Measurements from ENCODE around the gene SRP68.
"Not testable (repeated sequence)": the region's sequence is repeated elsewhere in the genome, so short reads cannot be mapped to it uniquely, and the experiment has no call there.

The SRP68 gene

GRCh38 chr17:76079956-76080767 lies 7.8 kb upstream of the SRP68 start:
- no peak for TF ChIP-seq CTCF (IDR thresholded peaks at IDR 0.05; ENCODE audit: control insufficient read depth, insufficient read depth, low read depth, low read length, missing control alignments)
- no peak for DNase-seq (ENCODE audit: low read depth)
- H3K4me3 ChIP-seq (ENCODE audit: control insufficient read depth, low read depth, low read length), result no peak overlapping the region

- no peak for DNase-seq (ENCODE audit: low read depth)
- H3K4me3 ChIP-seq (ENCODE audit: control insufficient read depth, low read depth, low read length), result no peak overlapping the region
- TF ChIP-seq CTCF (IDR thresholded peaks at IDR 0.05; ENCODE audit: control insufficient read depth, insufficient read depth, low read depth, low read length, missing control alignments), result no peak
Measured at GRCh38 chr17:76079535-76079955, 7.2 kb upstream of the SRP68 start.

- H3K4me3 ChIP-seq (ENCODE audit: control insufficient read depth, low read depth, low read length), result no peak within 1 kb of the TSS
- TF ChIP-seq CTCF (IDR thresholded peaks at IDR 0.05; ENCODE audit: control insufficient read depth, insufficient read depth, low read depth, low read length, missing control alignments), result no peak
- DNase-seq (ENCODE audit: low read depth), result no peak
Measured at GRCh38 chr17:76078860-76079534, 6.7 kb upstream of the SRP68 start, which contains the start of gene ZACN. ZACN (plus strand) TSS chr17:76079182; CDS start chr17:76079265, 83 bp downstream.

GRCh38 chr17:76078370-76078769 lies 6.1 kb upstream of the SRP68 start:
- not testable (repeated sequence) for DNase-seq (ENCODE audit: low read depth); H3K4me3 ChIP-seq (ENCODE audit: control insufficient read depth, low read depth, low read length)

GRCh38 chr17:76077584-76078110 lies 5.3 kb upstream of the SRP68 start:
- no peak for TF ChIP-seq CTCF (IDR thresholded peaks at IDR 0.05; ENCODE audit: control insufficient read depth, insufficient read depth, low read depth, low read length, missing control alignments)
- no peak overlapping the region for H3K4me3 ChIP-seq (ENCODE audit: control insufficient read depth, low read depth, low read length)
- no peak for DNase-seq (ENCODE audit: low read depth)

- no peak overlapping the region for H3K4me3 ChIP-seq (ENCODE audit: control insufficient read depth, low read depth, low read length)
- no peak for DNase-seq (ENCODE audit: low read depth)
- TF ChIP-seq CTCF (IDR thresholded peaks at IDR 0.05; ENCODE audit: control insufficient read depth, insufficient read depth, low read depth, low read length, missing control alignments), result no peak
Measured at GRCh38 chr17:76076765-76077583, 4.7 kb upstream of the SRP68 start.
